ENCODE data around the gene SARDH.

Gene SARDH, protein sequence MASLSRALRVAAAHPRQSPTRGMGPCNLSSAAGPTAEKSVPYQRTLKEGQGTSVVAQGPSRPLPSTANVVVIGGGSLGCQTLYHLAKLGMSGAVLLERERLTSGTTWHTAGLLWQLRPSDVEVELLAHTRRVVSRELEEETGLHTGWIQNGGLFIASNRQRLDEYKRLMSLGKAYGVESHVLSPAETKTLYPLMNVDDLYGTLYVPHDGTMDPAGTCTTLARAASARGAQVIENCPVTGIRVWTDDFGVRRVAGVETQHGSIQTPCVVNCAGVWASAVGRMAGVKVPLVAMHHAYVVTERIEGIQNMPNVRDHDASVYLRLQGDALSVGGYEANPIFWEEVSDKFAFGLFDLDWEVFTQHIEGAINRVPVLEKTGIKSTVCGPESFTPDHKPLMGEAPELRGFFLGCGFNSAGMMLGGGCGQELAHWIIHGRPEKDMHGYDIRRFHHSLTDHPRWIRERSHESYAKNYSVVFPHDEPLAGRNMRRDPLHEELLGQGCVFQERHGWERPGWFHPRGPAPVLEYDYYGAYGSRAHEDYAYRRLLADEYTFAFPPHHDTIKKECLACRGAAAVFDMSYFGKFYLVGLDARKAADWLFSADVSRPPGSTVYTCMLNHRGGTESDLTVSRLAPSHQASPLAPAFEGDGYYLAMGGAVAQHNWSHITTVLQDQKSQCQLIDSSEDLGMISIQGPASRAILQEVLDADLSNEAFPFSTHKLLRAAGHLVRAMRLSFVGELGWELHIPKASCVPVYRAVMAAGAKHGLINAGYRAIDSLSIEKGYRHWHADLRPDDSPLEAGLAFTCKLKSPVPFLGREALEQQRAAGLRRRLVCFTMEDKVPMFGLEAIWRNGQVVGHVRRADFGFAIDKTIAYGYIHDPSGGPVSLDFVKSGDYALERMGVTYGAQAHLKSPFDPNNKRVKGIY

DNA sequence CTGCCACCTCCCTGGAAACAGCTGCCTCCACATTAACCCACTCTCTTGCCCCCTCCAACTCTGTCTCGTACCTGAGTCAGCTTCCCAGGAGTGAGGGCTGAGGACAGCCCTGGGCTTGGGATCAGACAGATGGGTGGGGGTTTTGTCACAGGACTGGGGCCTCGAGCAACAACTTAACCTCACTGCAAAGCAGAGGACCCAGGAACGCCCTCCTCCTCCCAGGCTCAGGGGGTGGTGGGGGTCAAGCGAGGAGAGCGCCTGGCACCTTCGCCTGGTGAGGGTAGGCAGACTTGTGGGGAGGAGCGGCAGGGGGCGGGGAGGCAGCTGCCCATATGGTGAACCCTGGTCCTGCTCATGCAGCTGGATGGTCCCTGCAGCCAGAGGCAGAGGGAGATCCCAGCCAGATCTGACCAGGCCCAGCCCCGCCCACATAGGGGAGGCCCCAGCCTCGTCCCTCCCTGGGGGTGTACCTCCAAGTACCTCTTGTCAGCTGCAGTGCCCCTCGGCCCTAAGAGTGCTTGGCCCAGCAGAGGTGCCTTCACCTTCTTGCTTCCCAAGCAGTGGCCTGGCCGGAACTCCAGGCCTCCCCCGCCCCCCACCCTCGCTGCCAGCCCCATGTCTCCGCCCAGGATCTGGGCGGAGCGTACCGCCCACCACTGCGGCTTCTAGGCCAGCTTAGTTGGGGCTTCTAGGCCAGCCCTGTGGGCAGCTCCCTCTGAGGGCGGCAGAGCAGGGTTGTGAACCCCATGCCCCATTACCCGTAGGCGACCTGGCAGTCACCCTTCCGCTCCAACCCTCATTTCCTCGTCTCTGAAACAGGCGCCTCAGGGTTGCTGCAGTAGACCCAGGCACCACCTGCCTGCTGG, at the start of gene SARDH:
Gene SARDH (minus strand): TSS at position 579 of the 866 bp plus-strand sequence. CDS start 4,179 bp downstream, outside the sequence.
- peak; percentile 68 for DNase-seq

DNA sequence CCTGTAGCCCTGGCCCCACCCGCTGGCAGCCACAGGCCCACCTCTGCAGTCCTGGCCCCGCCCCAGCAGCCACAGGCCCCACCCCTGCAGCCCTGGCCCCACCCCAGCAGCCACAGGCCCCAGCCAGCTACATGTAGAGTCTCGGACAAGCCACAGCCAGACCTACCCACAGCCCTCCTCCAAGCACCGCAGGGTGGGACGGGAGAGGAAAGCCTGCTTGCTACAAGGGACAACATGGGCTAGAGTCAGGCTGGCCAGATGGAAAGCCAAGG, 49.5 kb upstream of the SARDH start:
- DNase-seq, result no peak

DNA sequence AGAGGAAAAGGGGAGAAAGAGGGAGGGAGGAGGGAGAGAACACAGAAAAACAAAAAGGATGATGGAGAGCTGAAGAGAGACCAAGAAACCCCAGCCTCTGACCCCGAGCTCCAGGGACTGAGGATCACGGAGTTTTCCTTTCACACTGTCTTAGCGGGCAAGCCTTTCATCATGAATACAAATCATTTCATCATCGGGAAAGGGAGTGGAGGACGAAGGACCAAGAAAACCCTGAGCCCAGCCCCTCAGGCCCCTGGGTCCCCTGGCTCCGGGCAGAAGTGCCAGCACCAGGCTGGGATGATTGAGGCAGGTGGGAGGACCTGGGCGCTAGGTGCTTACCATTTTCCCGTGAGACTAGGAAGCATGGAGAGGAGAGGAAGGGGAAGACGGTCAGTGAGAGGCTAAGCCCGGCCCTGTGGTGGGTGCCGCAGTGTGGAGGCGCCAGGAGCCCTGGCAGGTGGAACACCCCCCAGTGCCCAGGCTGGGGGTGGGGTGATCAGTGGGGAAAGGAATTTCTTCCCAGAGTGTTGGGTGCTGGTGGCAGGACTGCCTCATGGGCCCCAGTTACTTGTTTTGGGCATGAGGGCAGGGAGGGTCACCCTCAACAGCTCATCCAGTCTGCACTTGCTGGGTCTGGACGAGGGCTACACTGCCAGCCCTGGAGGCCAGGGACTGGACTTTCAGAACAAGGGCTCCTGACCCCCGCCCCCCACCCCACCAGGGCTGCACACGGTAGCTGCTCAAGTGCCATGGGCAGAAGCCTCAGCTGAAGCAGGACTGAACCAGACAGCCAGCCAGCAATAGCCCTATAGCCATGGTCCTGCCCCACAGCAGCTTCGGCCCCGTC, 49.0 kb upstream of the SARDH start:
- DNase-seq, result no peak

DNA sequence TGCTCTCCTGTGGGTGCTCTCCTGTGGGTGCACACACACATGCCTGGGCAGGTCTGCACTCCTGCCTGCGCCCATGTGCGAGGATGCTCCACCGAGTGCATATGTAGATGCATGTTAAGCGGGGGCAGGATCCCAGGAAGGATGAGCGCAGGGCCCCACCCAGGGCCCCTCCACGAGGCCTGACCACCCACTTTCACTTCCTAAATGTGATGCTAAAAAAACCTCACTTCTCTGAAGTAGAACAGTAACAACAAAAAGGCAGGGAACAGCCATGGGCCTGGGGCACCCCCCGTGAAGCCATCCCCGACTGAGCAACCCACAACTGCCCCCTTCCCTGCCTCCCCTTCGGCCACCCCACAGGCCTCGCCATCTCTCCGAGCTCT, 48.2 kb upstream of the SARDH start:
- DNase-seq, result no peak

DNA sequence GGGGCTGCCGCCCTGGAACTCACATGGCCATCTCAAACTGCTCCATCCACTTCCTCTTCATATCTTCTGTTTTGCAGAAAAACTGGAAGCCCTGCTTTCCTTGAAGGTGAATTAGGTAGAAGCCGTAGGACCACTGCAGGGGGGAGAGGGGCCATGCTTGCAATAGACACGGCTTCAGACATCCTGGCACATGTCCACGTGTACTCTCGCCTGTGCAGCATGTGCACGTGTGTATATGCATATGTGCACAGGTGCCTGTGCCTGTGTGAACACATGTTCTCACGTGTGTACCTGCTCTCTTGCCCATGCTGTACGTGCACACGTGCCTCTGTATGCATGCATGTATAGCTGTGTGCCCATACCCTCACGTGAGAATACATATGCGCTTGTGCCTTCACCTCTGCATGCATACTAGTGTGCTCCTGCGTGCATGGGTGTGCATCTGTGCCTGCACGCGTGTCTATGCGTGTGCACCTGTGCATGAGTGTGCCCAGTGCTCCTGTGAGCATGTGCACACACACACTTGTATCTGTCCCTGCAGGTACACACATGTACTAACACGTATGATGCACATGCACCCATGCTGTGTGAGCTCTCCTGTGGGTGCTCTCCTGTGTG, 47.7 kb upstream of the SARDH start:
- no peak for DNase-seq

DNA sequence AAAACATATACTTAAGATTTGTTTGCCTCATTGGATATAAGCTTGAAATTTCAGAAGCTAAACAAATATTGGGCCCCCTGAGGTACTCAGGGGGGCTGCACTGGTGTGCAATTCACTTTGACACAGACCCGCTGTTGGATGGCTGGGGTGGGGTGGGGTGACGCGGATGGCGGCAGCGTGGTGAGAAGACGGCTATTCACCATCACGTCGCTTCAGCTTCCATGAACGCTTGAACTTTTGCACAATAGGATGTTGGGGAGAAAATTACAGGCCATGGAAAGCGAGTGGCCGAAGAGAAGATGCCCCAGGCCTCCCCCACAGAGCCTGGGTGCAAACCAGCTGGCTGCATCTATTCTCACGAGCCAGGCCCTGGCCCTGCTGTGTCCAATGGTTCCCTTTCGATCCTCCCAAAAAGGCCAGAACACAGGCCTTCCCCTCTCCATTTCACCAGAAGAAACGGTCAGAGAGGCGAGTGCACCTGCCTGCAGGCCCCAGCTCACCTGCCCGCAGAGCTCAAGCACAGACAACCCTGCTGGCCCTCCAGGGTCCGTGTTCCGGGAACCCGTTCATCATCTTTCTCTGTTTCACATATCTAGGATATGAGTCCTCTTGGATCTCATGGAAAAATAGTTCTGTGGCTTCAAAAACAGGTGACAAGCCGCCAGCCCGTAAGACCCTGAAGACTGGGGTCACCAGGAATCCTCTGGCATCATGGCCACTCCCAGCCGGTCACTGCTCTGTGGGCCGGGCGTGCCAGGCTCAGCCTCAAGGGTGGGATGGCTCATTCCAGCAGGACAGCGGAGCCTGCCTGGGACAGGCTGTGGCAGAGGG, 46.8 kb upstream of the SARDH start:
- DNase-seq, result no peak

DNA sequence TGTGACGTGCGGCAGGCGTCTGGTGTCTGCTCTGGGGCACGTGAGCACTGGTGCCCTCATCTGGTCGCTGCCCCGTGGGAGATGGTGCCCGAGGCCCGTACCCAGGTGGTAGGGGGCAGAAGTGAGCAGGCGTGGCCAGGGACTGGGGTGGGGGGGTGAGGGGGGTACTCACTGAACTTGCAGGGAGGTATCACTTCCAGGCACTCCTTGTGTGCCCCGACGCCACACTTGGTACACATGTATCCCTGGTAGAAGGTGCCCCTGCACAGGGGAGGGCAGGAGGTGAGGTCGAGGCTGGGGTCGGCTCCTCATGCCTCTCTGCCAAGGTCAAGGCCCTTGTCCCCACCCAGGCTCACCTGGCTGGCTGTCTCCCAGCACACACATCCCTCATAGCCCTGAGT, 45.2 kb upstream of the SARDH start:
- DNase-seq, result no peak

DNA sequence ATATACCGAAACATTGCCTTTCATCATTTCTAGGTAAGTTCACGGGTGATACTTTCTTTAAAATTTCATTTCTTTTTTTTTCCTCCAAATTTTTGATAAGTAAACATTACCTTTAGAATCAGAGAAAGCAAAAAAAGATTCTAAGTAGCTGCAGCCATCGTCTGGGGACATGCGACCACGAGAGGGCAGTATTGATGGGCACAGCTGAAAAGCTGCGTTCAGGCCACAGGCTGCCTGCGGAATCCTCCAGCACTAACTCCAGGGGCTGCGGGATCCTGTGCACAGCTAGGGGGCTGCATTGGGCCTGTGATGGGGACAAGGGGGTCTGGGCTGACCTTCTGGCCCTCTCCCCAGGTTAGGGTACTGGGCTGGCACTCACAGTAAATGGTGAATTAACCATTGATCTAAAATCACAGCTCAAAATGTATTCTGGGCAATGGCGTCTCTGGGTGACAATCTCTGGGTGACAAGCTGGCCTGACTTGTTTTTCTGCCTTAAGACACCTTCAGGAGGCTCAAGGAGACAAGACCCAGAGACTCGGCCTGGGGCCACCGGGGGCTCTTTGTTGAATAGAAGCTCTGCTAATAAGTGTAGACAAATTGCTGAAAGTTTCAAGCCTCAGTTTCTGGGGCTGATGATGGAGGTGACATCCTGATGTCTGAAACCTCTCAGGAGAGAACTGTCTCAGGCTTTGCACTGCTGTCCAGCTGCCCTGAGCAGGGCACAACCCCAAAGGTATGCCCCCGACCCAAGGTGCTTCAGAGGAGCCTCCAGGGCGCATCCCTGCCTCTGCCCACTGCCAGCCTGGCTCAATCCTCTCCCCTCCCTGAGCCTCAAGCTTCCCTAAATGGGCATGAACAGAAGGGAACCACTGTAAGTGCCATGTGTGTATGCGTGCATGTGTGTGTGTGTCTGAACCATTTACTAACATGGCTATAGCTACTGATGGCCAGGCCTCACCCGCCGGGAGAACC, 44.3 kb upstream of the SARDH start:
- peak; percentile 48 for DNase-seq

DNA sequence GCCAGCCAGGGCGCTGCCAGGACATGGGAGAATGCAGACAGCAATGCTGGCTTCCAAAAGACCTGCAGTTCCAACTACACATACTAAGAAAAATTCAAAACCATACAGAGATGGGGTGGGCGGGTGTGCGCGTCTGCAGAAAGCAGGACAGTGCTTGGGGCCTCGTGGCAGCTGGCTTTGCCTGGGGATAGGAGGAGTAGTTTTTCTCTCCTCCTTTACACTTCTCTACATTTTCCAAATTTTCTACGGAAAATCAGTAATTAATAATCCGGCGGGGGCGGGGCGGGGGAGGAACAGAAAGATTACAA, 43.6 kb upstream of the SARDH start:
- no peak for DNase-seq

DNA sequence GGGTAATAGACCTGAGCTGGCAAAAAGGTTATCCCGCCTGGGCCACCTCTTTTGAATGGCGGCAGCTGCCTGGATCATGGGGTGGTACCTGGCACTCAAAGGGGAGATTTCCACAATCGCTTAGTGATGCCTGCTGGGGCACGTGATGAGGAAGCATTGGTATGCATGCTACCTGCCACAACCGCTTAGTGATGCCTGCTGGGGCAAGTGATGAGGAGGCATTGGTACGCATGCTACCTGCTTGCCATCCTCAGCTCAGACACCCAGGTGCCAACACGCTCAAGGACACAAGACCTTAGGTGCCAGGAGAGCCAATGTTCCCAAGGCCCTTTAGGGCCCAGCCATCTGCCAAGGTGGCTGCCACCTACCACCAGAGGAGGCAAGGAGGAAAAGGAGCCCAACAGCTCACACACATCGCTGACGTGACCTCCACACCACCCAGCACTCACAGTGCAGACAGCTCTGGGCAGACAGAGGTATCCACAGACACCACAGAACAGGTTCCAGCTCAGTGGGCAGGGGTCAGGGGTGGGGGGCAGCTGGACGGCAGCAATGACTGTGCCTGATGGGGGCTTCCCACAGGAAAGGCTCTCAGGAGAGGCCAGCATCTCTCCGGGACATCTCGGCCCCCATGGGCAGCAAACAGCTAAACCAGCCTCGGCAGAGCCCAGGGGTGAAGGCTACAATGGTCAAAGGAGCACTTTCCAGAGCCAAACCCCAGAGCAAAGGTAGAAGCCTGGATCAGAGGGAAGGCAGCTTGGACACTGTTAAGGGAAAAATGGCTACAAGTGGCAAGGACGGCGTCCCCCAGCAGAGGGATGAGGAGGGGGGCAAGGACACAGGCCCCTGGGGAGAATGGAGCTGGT, 43.0 kb upstream of the SARDH start:
- DNase-seq, result no peak

DNA sequence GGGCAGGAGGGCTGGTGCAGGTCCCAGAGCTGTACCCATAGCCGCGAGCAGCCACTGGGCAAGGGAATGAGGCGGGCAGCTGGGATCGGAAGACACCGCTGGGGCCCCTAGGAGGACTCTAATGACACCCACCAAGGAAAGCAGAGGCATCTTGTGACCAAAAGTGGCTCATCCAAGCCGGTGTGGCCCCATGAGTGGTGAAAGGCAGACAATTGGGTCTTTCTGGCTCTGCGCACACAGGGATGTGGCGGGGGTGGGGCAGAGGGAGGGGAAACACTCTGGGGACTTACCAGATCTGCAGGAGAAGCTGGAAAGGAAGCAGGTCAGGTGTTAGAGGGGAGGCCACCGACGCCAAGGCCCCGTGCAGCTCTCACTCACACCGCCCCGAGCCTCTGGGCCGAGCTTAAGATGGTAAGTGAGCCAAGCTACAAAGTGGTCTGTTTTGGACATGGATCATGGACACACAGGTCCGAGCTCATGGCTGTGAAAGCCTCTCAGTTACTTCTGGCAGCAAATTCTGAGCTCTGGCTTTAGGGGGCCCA, 42.3 kb upstream of the SARDH start:
- DNase-seq, result no peak

DNA sequence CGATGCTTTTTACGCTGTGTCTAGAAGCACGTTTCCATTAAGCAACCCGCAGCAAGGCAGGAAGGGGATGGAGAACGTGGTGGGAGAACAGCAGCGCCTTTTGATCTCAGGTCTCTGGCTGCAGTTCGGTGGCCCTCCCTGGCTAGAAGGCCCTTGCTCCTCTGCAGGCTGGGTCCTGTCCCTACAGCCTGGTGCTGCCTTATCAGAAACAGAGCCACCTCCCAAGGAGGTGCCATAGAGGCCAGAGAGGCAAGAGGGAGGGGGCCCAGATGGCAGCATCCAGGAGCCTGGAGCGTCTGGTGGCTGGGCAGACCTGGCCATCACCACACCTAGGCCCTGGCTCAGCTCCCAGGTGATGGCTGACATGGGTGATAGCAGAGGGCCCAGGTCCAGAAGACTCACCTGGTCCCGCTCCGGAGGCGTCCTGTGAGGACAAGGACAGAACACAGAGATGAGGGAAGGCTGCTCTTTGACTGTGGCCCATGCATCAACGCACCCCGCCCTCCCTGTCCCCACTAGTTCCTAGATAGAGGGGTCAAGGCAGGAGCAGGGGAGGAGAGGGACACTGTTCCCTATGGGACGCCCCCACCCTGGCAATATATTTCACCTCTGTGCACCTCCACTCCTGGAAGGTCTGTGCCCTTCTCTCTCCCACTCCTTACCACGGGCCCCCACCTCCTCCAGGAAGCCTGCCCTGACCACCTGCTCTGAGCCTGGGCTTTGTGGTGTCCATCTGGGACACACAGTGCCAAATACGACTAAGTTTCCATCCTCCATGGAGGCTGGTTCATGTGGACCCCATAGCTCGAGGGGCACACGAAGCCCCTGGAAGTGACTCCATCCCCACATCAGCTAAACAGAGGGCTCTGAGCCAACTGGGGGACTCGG, 41.6 kb upstream of the SARDH start:
- DNase-seq, result no peak

DNA sequence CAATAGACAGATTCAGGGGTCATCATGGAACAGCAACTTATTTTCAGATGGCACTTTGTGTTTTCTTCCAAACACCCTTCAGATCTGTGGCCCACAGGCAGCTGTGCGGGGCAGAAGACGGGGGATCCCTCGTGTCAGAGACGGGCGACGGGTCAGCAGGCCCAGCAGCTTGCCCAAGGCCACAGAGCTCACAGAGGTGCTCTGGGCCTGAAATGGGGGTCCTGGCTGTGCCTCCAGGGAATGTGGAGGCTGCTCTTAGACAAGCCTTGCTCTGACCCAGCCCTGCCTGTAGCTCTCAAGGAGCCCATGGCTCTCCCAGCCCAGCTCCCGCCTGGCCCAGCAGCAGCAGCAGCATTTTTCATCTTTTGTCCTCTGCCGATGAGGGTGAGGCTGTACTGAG, 40.9 kb upstream of the SARDH start:
- DNase-seq, result no peak

DNA sequence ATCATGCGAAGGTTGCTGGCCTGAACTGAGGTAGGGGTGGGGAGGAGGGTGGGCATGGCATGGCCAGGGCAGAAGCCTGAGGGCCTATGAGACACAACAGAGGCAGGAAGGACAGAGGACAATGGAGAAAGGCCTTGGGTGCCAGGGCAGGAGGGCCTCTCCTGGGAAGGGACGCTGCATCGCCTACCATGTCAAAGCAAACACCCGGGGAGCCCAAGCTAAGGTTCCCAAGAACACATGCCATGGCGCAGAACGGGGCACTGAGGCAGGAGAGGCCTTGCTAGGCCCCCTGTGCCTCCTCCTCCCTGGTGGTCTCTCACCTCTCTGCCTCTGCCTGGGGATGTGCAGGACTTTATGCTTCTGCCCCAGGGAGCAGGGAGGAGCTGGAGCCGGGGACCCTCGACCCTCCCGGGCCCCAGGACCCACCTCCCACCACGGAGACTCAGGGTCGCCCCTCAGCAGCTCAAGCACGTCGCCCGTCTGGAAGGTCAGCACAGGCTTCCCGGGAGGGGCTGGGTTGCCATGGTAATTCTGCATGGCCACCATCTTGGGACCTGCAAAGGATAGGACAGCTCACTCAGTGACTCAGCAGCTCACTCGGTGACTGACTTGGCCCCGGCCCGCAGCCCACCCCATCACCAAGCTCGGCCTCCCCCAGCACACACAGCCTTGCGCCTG, 40.3 kb upstream of the SARDH start:
- DNase-seq, result no peak

DNA sequence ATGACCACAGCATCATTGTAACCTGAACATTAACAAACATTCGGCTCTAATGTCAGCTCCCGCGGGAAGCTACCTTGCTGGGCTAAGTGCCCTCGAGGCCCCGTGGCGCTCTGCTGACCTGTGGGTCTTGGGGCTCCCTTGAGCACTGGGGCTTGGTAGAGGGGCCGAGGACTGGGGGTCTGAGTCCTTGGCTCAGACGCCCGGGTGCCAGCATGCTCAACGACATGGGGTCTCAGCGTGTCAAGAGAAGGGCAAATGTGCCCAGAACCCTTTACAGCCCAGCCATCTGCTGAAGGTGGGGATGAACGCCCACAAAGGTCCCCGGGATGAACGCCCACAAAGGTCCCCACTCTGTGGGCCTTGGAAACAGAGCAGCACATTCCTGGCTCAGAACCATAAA, 39.7 kb upstream of the SARDH start:
- DNase-seq, result no peak

DNA sequence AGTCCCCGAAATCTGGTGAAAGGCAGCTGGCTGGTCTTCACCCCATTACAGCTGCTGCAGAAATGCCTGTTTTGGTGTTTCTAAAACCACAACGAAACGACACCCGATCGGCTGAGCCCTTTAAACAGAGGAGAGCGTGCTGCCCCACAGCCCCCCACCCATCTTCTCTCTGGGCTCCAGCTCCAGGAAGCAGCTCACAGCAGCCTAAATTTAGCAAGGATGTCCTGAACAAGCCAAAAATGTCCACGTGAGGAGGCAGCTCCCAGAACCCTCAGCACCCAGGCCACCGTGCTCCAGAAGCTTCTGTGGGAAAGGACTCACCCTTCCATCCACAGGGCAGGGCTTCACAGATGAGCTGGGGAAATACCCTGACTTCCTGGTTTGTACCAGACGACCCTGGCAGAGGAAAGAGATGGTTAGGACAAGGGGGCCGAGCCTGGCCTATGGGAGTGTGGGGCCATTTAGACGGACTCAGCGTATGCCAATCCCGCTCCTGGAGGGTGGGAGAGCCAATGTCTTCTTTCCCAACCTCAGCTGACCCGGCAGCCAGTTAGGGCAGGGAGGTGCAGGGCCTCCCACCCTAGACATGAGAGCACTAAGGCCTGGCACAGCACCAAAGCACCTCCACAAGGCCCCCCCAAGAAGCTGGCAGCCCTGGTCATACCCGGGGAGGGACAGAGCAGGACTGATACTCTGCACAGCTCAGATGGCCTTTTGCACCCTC, 39.1 kb upstream of the SARDH start:
- no peak for DNase-seq

Data from NCI-H1092 treated with DMSO at 0.1 percent for 48 hours (cell line).